SH-SY5Y (cell line): Measurements from ENCODE around the gene RNF225.

Source experiments
- GATA2 ChIP-seq: IDR thresholded peaks from 2 replicates; pipeline ENCODE4 v1.6.1; 2011; ENCODE audit warnings: mild to moderate bottlenecking, low read depth, low read length
- GATA3 ChIP-seq: IDR thresholded peaks from 2 replicates; pipeline ENCODE4 v1.6.1; 2011; ENCODE audit warnings: low read depth, mild to moderate bottlenecking, low read length, moderate library complexity

The RNF225 gene

GRCh38 chr19:58374200-58374599 is 21.3 kb upstream of the RNF225 start:
- TF ChIP-seq GATA3 (no peak), GATA2 (no peak)

- no peak for TF ChIP-seq GATA2
- no peak for TF ChIP-seq GATA3
Measured at GRCh38 chr19:58379246-58379645, 16.2 kb upstream of the RNF225 start.

GRCh38 chr19:58380037-58380661 is 15.3 kb upstream of the RNF225 start:
- TF ChIP-seq GATA3 (no peak), GATA2 (no peak)

- no peak for TF ChIP-seq GATA3
- no peak for TF ChIP-seq GATA2
Measured at GRCh38 chr19:58380662-58381459, 14.6 kb upstream of the RNF225 start, which contains the start of gene ZNF837. Gene ZNF837, minus strand, starts transcription at chr19:58381030. Its CDS starts 11,698 bp downstream, at chr19:58369332.

- no peak for TF ChIP-seq GATA3
- no peak for TF ChIP-seq GATA2
Measured at GRCh38 chr19:58381460-58382212, 13.8 kb upstream of the RNF225 start.

GRCh38 chr19:58382997-58383603 is 12.4 kb upstream of the RNF225 start:
- TF ChIP-seq GATA2 (no peak), GATA3 (no peak)

GRCh38 chr19:58385313-58385890 is 10.1 kb upstream of the RNF225 start:
- TF ChIP-seq GATA3 (no peak), GATA2 (no peak)

- no peak for TF ChIP-seq GATA2
- no peak for TF ChIP-seq GATA3
Measured at GRCh38 chr19:58385891-58386575, 9.4 kb upstream of the RNF225 start.

GRCh38 chr19:58386576-58387337 is 8.7 kb upstream of the RNF225 start, which contains the start of gene RPS5:
Gene RPS5, plus strand, starts transcription at chr19:58387269. Its CDS starts 869 bp downstream, at chr19:58388138.
- TF ChIP-seq GATA3 (no peak), GATA2 (no peak)

- TF ChIP-seq GATA3 (no peak), GATA2 (no peak)
Measured at GRCh38 chr19:58387338-58388174, 7.9 kb upstream of the RNF225 start.

GRCh38 chr19:58388175-58388526 is 7.3 kb upstream of the RNF225 start:
- no peak for TF ChIP-seq GATA2
- no peak for TF ChIP-seq GATA3

- no peak for TF ChIP-seq GATA2
- TF ChIP-seq GATA3: no peak
Measured at GRCh38 chr19:58392945-58393724, 2.3 kb upstream of the RNF225 start.

- TF ChIP-seq GATA2 (no peak), GATA3 (no peak)
Measured at GRCh38 chr19:58393725-58394033, 1.8 kb upstream of the RNF225 start.
